MM.1S (cell line): Measurements from ENCODE around the gene PGF.

Source experiments
- DNase-seq: peaks from one replicate; pipeline ENCODE4 v3.0.0-alpha.2; 2015
- H2AFZ ChIP-seq: fragments of 300-600 bp; sonication (generic); 2 replicates; pipeline ENCODE4 v1.6.0; 2016; ENCODE audit warnings: antibody characterized with exemption, low read length
- H3F3A ChIP-seq: fragments of 300-600 bp; sonication (generic); 2 replicates; pipeline ENCODE4 v1.6.1; 2016; ENCODE audit warnings: mild to moderate bottlenecking, antibody characterized with exemption, low read length, moderate library complexity, mixed read lengths; ENCODE audit not compliant: insufficient read depth
- H3K27ac ChIP-seq: fragments of 300-600 bp; sonication (generic); 2 replicates; pipeline ENCODE4 v1.5.1; 2016; ENCODE audit warnings: mild to moderate bottlenecking, low read length
- H3K27me3 ChIP-seq: fragments of 300-600 bp; sonication (generic); replicated peaks from 2 replicates; pipeline ENCODE4 v1.6.0; 2016; ENCODE audit warnings: low read length; ENCODE audit not compliant: insufficient read depth
- H3K36me3 ChIP-seq: fragments of 300-600 bp; sonication (generic); replicated peaks from 2 replicates; pipeline ENCODE4 v1.6.1; 2016; ENCODE audit warnings: mild to moderate bottlenecking, low read length, mixed read lengths; ENCODE audit not compliant: insufficient read depth
- H3K4me1 ChIP-seq: fragments of 300-600 bp; sonication (generic); 2 replicates; pipeline ENCODE4 v1.6.1; 2016; ENCODE audit warnings: low read length, mixed read lengths
- H3K4me2 ChIP-seq: fragments of 300-600 bp; sonication (generic); 2 replicates; pipeline ENCODE4 v1.6.0; 2016; ENCODE audit warnings: low read depth, low read length
- H3K4me3 ChIP-seq: fragments of 300-600 bp; sonication (generic); 2 replicates; pipeline ENCODE4 v1.5.1; 2016; ENCODE audit warnings: low read length, mixed read lengths
- H3K79me2 ChIP-seq: fragments of 300-600 bp; sonication (generic); 2 replicates; pipeline ENCODE4 v1.6.1; 2016; ENCODE audit warnings: mixed run types, low read length, mixed read lengths
- H3K9ac ChIP-seq: fragments of 300-600 bp; sonication (generic); 2 replicates; pipeline ENCODE4 v1.6.1; 2016; ENCODE audit warnings: low read length, mixed read lengths
- H3K9me2 ChIP-seq: fragments of 300-600 bp; sonication (generic); replicated peaks from 2 replicates; pipeline ENCODE4 v1.6.1; 2016; ENCODE audit warnings: mild to moderate bottlenecking, low read length, mixed read lengths; ENCODE audit not compliant: insufficient read depth
- H3K9me3 ChIP-seq: fragments of 300-600 bp; sonication (generic); replicated peaks from 2 replicates; pipeline ENCODE4 v1.6.1; 2016; ENCODE audit warnings: mild to moderate bottlenecking, low read length, mixed read lengths; ENCODE audit not compliant: insufficient read depth
- H4K20me1 ChIP-seq: fragments of 300-600 bp; sonication (generic); 2 replicates; pipeline ENCODE4 v1.6.1; 2016; ENCODE audit warnings: mild to moderate bottlenecking, low read length, moderate library complexity, mixed read lengths; ENCODE audit not compliant: insufficient read depth
- EZH2 ChIP-seq: fragments of 300-600 bp; sonication (generic); optimal IDR thresholded peaks from 2 replicates; pipeline ENCODE3; 2017; ENCODE audit warnings: low read depth, mild to moderate bottlenecking, antibody characterized with exemption, low read length, mixed read lengths
- EZH2phosphoT487 ChIP-seq: fragments of 300-600 bp; sonication (generic); IDR thresholded peaks from 2 replicates; pipeline ENCODE4 v1.6.1; 2018; ENCODE audit warnings: antibody characterized with exemption, low read length
- TF ChIP-seq, protein P1 (sequence below): fragments of 300-600 bp; sonication (generic); IDR thresholded peaks from 2 replicates; pipeline ENCODE4 v1.5.1; 2016; ENCODE audit warnings: antibody characterized with exemption, low read length, mixed read lengths

The PGF gene

DNA sequence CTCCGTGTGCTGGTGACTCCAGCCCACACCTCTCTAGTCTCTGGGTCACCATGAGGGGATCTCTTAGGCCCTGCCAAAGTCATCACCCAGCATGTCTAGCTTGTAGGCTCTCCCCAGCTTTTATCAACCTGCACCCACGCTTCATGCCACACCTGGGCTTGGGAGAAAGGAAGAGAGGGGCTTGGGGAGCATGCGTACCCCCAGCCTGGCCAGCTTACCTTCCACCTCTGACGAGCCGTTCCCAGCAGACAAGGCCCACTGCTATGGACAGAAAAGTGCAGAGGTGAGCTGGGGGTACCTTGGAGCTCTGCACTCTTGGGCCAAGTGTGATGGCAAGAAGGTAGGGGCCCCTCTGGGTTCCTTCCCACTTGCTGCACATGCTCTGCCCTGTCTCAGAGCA is 1.7 kb downstream of the PGF start:
- H3K27ac ChIP-seq, result no peak overlapping the region
- no peak for DNase-seq
- no peak overlapping the region for H3K9ac ChIP-seq
- no peak overlapping the region for H3K4me2 ChIP-seq
- no peaks in the 10 kb centered on the region for H3K36me3 ChIP-seq
- H3K79me2 ChIP-seq, result no peaks in the 10 kb centered on the region
- H2AFZ ChIP-seq, result no peak overlapping the region
- H3K4me3 ChIP-seq, result no peak overlapping the region
- H3F3A ChIP-seq, result no peaks in the 10 kb centered on the region
- TF ChIP-seq EZH2 (no peak), EZH2phosphoT487 (no peak)
- TF ChIP-seq, protein P1, sequence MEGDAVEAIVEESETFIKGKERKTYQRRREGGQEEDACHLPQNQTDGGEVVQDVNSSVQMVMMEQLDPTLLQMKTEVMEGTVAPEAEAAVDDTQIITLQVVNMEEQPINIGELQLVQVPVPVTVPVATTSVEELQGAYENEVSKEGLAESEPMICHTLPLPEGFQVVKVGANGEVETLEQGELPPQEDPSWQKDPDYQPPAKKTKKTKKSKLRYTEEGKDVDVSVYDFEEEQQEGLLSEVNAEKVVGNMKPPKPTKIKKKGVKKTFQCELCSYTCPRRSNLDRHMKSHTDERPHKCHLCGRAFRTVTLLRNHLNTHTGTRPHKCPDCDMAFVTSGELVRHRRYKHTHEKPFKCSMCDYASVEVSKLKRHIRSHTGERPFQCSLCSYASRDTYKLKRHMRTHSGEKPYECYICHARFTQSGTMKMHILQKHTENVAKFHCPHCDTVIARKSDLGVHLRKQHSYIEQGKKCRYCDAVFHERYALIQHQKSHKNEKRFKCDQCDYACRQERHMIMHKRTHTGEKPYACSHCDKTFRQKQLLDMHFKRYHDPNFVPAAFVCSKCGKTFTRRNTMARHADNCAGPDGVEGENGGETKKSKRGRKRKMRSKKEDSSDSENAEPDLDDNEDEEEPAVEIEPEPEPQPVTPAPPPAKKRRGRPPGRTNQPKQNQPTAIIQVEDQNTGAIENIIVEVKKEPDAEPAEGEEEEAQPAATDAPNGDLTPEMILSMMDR, result no peak
- H3K9me2 ChIP-seq, result no peaks in the 10 kb centered on the region
- no peaks in the 10 kb centered on the region for H3K4me1 ChIP-seq
- no peaks in the 10 kb centered on the region for H3K9me3 ChIP-seq
- H3K27me3 ChIP-seq, result no peaks in the 10 kb centered on the region
- H4K20me1 ChIP-seq, result no peaks in the 10 kb centered on the region

DNA sequence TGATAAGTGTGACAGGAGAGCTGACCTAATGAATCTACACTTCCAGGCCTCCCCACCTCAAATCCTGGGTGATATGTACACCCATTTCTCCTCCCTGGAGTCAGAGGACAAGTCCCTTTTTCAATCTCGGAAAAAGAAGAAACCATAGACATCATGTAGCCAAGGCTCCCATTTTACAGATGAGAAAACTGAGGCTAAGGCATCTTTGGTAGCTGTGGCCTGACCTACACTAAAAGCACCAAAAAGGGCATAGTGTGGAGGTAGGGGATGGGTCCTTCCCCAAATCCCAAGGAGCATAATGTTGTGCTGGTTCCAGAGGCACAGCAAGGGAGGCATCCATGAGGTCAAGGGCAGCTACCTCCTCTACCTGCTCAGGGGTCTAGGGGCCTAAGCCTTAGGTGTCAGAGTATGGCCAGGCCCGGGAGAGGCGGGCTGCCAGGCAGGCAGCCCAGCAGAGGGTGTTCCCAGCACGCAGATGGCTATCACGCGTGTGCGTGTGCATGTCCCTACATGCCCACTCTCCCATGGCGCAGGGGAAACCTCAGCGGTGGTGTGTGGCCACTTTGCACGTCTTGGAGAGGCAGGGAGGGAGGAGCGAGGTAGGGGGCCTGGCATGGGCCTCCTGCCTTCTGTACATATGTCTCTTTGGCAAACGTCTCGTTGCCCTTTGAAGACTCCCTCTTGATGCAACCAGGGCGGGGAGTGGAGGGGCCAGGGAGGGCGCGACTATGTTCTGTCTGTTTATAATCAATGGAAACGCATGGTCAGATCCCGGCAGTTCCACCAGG is 2.5 kb downstream of the PGF start:
- H3K27me3 ChIP-seq, result no peaks in the 10 kb centered on the region
- H3K4me2 ChIP-seq, result no peak overlapping the region
- no peak overlapping the region for H3K9ac ChIP-seq
- H2AFZ ChIP-seq, result no peak overlapping the region
- H3K36me3 ChIP-seq, result no peaks in the 10 kb centered on the region
- no peaks in the 10 kb centered on the region for H3K4me1 ChIP-seq
- TF ChIP-seq EZH2 (no peak), EZH2phosphoT487 (no peak)
- TF ChIP-seq, protein P1, result no peak
- DNase-seq, result no peak
- no peaks in the 10 kb centered on the region for H3K9me2 ChIP-seq
- no peaks in the 10 kb centered on the region for H4K20me1 ChIP-seq
- H3K27ac ChIP-seq, result no peak overlapping the region
- H3K79me2 ChIP-seq, result no peaks in the 10 kb centered on the region
- H3K9me3 ChIP-seq, result no peaks in the 10 kb centered on the region
- H3K4me3 ChIP-seq, result no peak overlapping the region
- H3F3A ChIP-seq, result no peaks in the 10 kb centered on the region

DNA sequence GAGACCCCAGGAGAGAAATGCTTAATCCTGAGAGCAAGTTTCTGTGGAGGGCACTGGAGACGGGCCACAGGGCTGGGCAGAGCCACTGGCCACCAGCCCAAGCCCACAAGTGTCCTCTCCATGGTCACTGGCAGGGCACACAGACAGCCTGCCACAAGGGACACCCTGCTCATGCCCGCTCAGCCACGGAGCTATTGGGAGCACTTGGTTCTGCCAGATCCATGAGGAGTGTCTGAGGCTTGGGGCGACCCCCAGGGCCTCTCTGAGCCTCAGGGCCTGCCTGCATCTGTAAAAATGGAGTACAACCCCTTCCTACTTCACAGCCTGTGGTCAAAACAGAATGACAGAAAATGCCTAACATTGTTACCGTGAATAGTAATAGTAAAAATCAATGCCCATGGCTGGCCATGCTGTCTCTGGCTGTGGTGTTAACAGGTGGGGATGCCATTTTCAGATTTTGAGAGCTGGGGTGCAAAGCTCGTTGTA is 3.2 kb downstream of the PGF start:
- Histone ChIP-seq H3K27me3 (no peaks in the 10 kb centered on the region), H3K79me2 (no peaks in the 10 kb centered on the region), H3K9ac (no peak overlapping the region), H3K36me3 (no peaks in the 10 kb centered on the region), H3K27ac (no peak overlapping the region), H4K20me1 (no peaks in the 10 kb centered on the region), H3K4me1 (no peaks in the 10 kb centered on the region), H3K9me2 (no peaks in the 10 kb centered on the region), H3K4me3 (no peak overlapping the region), H2AFZ (no peak overlapping the region), H3K9me3 (no peaks in the 10 kb centered on the region), H3K4me2 (no peak overlapping the region), H3F3A (no peaks in the 10 kb centered on the region)
- no peak for DNase-seq
- TF ChIP-seq, protein P1, result no peak
- no peak for TF ChIP-seq EZH2phosphoT487
- TF ChIP-seq EZH2, result no peak
